HT-29 (cell line): Measurements from ENCODE around the gene LRGUK. TPM values are rescaled to one million over a fixed set of nuclear protein-coding genes. Genes with fewer than 3 reads are reported as not detected.
"Not testable (repeated sequence)": the region's sequence is repeated elsewhere in the genome, so short reads cannot be mapped to it uniquely, and the experiment has no call there.

Experiments
- DNase-seq: peaks from one replicate; pipeline ENCODE4 v3.0.0-alpha.2; 2015; ENCODE audit warnings: low spot score
- total RNA-seq: library from RNA; depleted of rRNA; stranded (reverse); fragments of >200 nt; shearing (Covaris generic); gene quantifications from 2 replicates; pipeline ENCODE4 v1.2.3, GENCODE V29; 2014

Gene LRGUK
- total RNA-seq, 1 experiment from 2014 or later = not detected

DNA sequence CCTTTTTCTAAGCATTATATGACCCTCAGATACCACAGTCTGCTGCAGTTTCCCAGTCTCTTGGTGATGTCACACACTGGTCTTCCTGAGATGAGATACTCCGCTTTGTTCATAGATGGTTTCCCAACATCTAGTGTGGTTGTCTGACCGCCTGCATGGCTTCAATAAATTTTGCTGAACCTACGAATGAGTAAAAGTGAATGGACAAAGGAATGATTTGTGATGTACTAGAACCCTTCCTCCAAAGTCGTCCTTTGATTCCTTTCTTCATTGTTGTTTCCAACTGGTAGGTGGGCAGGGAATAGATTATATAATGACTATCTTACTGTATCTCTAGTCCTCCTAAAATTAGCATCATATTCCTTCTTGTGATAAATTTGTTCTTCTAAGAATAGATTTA lies 107.1 kb downstream of the LRGUK start:
- no peak for DNase-seq

DNA sequence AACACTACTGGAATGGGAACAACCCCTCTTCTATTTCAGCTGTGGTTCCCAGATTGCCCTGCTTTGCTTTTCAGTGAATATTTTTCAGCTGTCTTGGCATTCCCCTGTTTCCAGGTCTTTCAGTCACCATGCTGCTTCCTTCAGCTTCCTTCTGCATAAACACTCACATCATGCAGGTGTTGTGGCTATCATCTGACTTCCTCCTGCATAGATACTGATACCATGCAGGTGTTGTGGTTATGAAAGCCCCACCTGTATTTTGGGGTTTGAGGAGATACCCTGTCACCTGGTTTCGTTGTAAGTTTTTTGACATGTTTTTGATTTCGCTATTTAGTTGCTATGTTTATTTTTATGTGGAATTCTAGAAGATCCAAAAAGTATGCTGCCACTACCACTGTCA lies 118.1 kb downstream of the LRGUK start:
- DNase-seq = no peak

DNA sequence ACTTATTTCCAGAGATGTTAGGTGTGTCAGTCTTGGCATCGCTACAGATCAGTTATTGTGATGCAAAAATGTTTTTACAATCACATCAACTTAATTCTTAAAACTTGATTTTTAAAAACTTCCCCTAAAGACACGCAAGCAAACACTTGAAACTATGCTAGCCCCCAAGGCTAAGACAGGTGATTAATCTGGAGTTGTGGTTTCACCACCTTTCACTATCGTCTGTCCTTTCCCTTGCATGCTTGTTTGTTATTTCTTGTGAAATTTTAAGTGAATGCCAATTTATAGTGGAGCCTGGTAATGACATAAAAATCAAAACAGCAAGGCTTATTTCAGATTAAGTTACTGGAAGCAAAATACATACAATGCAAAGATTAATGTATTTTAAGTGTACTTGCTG lies 119.2 kb downstream of the LRGUK start:
- DNase-seq = no peak

DNA sequence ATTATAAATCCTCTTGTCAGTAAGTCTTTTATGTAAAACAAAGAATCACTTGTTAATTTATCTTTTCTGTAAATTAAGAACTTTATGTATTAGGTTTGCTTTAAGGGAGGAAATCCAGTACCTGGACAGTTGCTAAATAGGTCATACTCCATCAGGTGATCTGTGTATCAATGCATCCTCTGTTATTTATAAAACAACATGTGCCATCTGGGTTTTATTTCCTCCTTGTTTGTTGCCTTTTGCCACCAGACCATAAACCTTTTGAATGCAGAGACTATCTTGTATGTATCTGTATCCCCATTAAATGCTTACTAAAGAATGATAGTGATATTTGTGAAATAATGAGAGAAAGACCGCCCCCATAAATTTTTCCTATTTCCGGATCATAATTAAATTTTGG lies 119.6 kb downstream of the LRGUK start:
- no peak for DNase-seq

DNA sequence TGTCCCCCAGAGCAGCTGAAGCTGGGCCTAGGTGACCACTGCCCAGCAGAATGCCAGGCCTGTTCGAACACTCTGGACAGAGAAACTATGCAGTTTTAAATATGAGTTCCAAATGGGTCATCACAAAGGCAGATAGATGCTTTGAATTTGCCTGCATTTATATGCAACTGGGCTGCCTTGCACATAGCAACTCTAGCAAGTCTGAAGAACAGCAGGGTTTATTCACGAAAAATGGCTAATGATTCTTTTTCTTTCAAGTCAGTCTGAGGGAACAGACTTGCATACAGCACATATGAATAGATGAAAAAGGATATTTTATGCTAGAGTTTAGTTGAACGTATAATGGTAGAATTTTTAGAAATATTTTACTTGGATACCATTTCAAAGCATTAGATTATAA lies 121.1 kb downstream of the LRGUK start:
- no peak for DNase-seq

DNA sequence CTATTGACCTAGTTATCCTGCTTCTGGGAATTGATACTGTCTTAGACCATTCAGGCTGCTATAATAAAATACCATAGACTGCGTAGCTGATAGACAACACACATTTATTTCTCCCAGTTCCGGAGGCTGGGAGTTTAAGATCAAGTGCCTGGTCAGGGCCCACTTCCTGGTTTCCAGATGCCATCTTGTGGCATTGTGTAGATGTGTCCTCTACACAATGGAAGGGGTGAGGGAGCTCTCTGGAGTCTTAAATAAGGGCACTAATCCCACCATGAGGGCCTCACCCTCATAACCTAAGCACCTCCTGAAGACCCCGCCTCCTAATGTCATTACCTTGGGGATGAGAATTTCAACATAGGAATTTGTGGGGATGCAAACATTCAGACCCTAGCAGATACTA lies 127.2 kb downstream of the LRGUK start:
- DNase-seq = peak; percentile 37

DNA sequence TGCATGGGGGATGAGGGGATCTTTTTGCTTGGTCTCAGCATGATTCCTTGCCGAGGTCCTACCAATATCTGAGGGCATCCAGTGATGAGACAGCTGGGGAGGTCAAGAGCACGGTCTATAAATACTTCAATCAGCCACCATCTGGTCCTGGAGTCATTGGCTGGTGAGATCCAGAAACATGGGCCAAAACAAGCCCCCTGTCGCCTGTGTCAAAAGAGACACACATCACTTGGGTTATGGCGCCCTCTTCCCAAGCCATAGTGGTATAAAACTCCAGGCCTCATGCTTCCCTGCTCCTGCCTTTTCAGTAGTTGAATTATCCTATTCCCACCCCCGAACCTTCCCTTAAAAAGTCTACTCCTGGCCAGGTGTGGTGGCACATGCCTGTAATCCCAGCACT lies 128.7 kb downstream of the LRGUK start:
- DNase-seq = no peak

DNA sequence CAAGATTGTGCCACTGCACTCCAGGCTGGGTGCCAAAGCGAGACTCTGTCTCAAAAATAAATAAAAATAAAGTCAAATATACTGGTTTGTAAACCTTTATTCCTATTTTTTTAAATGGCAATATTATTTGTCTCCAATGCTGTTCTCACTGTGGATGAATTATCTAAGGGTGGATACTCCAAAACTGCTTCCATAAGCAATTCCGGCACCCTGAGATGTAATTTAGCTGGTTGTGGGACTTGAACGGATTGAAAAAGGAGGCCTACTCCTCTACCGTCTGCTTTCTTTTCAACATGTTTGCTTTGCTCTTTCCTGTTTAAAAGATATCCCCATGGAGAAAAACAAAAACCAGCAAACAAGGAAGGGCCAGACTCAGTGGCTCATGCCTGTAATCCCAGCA lies 135.2 kb downstream of the LRGUK start:
- no peak for DNase-seq

DNA sequence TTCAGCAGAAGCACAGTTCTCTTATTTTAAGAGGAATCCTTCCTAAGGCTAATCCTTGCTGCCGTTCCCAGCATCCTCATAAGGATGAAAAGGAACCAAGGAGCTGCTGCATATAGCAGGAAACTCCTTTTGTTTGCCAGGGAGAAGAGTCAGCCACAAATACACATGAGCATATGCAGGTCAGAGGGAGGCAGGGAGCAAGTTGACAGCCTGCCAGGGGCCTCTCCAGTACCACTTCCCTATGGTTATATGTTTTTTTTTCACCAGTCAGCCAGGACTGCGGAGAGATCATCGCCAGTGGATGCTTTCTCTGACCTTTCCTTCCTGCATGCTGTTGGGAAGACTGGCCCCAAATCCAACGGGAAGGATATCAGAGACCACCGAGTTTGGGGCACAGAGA lies 149.8 kb downstream of the LRGUK start:
- no peak for DNase-seq

DNA sequence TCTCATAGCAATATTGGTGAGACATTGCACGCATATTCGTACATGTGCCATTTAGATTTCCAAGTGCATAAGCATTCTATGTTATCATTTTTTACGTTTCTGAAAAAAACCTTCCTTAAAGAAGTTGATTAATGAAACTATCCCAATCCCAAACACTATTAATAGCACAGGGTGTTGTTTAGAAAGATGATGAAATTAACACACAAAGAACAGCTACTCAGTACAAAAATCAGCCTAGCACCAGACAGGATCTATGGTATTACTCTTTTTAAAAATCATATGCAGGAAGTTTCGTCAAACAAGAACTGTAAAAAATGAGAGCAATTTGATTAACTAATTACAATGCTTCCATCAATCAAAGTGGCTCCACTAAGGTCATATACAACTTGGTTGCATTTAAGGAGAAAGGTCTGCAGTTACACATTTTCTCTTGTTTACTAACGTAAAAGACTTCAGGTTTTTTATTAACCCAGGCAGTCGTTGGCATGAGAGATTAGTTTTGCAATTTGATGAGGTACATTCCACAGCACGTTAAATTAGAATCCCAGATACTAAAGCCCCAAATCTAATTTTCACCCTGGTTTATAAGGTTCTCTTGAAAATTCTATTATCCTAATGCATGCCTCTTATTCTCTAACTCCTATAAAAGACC lies 151.5 kb downstream of the LRGUK start:
- no peak for DNase-seq

DNA sequence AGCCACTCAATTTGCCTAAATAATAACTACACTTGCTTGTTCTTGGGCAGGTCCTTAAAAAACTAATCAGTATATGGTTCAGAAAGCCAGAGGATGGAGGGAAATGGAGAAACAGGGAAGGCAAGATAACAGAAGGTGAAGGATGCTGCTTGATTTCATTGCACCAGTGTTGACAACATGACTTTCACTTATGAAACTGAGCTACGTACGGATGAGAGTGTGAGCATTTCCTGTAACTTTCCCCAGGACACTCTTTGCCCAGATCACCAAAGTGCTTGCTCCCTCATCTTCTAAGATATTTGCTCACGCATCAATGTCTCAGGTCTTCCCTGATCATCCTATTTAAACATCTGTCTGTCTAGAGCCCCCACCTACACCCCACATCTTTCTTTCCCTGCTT lies 152.2 kb downstream of the LRGUK start:
- no peak for DNase-seq

DNA sequence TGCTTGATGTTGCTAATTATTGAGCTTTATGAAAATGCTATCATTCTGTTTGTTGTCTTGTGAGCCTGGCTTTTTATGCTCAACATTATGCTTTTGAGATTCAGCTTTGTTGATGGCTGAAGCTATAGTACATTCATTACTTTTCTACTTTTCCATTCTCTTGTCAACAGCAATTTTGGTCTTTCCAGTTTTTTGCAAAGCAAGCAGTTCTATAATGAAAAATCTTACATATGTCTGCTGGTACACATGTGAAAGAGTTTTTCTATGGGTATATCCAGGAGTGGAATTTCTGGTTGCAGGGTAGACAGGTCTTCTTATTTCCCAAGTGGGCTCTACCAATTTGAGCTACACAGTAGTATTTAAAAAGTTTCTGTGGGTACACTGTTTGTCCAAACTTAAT lies 152.8 kb downstream of the LRGUK start:
- no peak for DNase-seq

DNA sequence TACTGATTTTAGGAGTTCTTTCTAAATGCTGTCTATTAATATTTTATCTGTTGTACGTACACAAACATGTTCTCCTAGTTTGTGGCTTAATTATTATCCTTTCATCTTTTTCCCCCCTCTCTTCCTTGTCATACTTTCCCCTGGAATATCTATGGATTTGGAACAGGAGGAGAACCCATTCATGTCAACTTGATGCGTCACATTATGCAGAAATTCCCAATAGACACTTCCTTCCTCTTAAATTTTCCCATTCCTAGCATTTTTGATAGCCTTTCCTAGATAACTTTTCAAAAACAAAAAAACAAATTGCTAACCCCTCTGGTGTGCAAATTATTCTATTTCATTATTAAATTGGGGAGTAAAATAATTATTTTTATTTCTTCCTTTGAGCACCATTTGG lies 153.4 kb downstream of the LRGUK start:
- no peak for DNase-seq

DNA sequence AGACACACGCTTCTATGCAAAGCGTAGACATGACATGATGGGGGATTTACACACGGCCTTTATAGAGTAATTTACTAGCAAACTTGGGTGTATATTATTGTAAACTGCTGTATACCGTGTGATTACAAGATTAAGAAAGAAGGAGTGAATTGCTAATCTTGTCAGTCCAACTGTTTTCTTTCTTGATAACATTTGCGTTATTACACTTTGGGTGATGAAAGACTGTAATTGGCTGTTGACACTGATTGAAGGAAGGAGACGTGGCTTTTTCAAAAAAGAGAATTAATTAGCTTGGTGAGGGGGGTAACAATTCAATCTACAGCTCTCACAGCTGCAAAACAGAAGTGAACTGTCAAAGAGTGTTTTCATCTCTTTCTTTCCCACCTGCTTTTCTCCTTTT lies 156.9 kb downstream of the LRGUK start:
- no peak for DNase-seq

DNA sequence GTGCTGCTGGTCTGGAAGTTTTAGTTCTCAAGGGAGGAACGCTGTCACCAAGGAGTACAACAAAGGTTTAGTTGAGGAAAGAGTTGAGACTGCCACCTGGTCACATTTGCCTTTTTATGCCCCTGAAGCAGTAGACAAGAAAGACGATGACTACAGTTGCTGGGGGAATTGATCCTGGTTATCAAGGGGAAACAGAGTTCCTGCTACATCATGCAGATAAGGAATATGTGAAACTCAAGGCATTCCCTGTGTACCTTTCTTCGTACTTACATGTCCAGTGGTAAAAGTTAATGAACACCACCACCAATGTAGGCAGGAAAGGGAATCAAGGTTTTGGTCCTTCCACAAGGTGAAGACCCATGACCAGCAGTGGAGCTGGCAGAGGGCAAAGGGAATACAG lies 157.8 kb downstream of the LRGUK start:
- DNase-seq = no peak

DNA sequence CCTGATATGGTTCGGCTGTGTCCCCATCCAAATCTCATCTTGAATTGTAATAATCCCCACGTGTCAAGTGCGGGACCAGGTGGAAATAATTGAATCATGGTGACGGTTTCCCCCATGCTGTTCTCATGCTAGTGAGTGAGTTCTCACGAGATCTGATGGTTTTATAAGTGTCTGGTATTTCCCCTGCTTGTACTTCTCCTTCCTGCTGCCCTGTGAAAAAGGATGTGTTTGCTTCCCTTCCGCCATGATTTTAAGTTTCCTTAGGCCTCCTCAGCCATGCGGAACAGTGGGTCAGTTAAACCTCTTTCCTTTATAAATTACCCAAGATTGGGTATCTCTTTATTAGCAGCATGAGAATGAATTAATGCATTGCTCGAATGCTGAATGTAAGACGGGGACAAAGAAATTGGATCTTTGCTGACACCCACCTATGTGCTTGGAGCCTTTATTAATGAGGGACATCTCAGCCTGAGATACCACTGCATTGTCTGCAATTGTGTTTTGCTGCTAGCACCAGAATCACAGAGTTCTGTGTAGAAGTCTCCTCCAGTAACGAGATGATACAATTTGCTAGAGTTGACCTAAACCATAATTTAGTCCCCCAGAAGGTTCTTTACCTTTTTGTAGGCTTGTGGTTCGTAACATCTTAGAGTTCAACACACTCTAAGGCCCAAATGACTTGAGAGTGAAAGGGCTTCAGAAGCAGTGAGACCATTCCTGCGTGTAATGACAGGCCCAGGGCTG lies 160.9 kb downstream of the LRGUK start:
- no peak for DNase-seq

DNA sequence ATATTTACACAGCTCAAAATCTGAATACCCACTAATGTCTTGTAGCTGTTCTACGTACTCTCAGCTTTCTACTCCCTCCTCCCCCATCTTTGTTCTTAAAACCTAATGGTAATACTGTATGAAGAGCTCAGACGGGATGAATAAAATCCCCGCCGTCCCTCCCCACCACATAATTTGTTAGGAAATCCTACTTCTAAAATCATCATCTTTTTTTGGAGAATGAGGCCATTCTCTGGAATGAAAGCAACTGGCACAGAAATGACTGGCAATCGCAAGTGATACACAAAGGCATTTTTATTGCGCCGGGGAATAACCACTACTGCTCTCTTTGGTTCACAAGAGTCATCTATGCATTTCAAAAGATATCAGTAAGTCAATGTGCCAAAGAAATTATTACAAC lies 162.3 kb downstream of the LRGUK start:
- no peak for DNase-seq

DNA sequence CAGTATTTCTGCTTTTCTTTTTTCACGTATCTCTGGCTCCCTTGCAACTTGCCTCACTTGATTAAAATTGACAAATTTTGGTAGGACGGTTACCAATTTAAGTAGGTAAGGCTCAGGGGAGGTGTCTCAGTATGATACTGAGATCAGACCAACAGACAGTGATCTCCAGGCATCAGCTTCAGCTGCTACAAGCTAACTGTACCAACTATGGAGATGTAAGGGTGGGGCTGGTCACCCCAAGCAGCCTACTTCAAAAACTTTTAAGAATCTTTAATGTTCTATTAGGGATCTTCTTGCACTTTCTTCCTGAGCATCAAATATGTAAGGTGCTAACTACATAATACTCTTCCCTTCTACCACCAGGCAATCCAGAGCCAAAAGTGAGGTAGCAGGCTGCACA lies 162.7 kb downstream of the LRGUK start:
- DNase-seq = no peak

DNA sequence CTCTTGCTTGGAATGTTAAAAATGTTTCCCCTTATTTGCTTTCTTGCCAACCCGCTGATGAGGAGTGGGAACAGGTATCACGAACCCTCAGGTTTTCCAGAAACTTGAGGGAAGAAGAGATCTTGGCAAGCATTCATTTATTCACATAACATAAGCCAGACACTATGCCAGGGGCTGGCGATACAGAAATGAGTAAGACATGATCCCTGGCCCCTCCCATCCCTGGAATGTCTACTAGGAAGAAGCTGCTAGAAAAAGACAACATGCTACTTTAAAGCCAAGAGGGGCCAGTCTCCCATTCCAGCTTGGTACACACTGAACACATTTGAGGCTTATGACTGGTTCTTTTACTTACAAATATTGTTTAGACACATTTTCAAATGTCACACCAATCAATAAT lies 163.1 kb downstream of the LRGUK start:
- DNase-seq = peak; percentile 35

DNA sequence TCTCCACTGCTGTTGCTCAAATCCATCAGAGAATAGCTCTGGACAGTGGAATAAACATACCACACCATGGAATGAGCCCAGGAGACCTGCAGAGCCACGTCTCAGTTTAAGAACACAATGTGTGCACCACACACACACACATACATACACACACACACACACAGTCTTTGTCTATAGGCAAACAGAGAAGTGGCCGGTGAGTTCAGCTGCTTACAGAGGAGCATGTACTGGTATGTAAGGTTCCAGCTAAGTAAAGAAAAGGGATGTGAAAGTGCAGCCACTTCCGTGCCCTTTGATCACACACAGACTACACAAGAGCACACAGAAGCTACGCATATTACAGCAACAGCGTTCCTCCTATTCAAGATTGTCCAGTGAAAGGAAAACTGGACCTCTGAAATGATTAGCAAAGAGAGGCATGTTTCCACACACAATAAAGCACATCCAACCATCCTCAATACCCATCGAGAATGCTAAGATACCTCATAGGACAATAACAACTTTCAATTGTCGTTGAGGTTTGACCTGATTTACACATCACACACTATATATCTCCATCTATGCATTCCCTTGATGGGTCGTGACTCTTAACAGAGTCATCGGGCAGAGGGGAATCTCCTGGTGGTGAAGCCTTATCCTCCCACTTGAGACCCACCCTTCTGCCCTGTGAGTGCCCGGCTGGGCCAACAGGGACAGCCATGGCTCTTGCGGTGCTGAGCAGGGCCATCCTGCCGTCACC lies 166.0 kb downstream of the LRGUK start:
- DNase-seq = no peak

DNA sequence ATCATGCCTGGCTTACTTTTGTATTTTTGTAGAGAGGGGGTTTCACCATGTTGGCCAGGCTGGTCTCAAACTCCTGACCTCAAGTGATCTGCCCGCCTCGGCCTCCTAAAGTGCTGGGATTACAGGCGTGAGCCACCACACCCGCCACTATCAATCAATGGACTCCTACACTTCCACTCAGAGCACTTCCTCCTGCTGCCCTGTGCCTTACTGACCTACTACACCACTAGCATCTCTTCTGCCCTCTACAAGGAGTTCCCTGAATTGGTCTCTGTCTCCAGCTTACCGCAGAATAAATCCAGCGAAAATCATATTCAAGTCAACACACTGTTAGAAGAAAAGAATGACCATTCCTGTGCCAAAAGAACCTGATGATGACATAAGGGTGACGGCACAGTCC lies 168.8 kb downstream of the LRGUK start:
- not testable (repeated sequence) for DNase-seq

DNA sequence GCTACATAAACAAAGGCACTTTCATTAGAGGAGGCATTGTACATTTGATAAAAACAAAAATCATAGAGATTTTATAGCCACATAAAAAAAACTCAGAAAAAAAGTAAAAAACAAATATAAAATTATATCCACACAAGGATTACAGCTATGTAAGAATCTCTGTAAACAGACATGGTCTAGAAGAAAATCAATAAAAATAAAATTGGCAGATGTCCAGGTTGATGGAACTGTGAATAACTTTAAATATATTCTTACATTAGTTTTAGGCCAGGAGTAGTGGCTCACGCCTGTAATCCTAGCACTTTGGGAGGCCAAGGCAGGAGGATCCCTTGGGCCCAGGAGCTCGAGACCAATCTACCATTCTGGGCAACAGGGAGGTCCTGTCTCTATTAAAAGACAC lies 170.3 kb downstream of the LRGUK start:
- DNase-seq = no peak
